Natural killer cell treated with Interleukin-12 subunit alpha and Interleukin-12 subunit beta and Interleukin-15 and Interleukin-18, amount 100 ng/mL, for 72 hours (primary cell): ENCODE data around the gene C9orf43. TPM values are rescaled to one million over a fixed set of nuclear protein-coding genes. Genes with fewer than 3 reads are reported as not detected.
"Not testable (repeated sequence)": the region's sequence is repeated elsewhere in the genome, so short reads cannot be mapped to it uniquely, and the experiment has no call there.

Source experiments
- ATAC-seq, 2 donors: fragments of 150-1000 bp; cut with Tn5 transposase in 1 of 2; sonication (Bioruptor Pico), chemical (Tn5 transposase) in 1 of 2; 2 replicates each; pipeline ENCODE4 v1.10.0; 2021
- DNase-seq: peaks from one replicate; pipeline ENCODE4 v3.0.0; 2022; ENCODE audit warnings: low spot score
- H3K27ac Mint-ChIP-seq, 2 donors: 1 replicate in 1 of 2; 2 replicates in 1 of 2; pipeline ENCODE4 v1.8.0; 2022; ENCODE audit warnings: mixed read lengths in 2 of 2, mild to moderate bottlenecking in 1 of 2, moderate library complexity in 1 of 2
- H3K27me3 Mint-ChIP-seq, 2 donors: 1 replicate in 1 of 2; 2 replicates in 1 of 2; pipeline ENCODE4 v1.8.0; 2022; ENCODE audit warnings: mixed read lengths in 2 of 2
- H3K36me3 Mint-ChIP-seq: one replicate; pipeline ENCODE4 v1.8.0; 2022; ENCODE audit warnings: mixed read lengths
- H3K4me1 Mint-ChIP-seq, 2 donors: 1 replicate in 1 of 2; 2 replicates in 1 of 2; pipeline ENCODE4 v1.8.0; 2022; ENCODE audit warnings: low read depth in 2 of 2, mixed read lengths in 2 of 2, mild to moderate bottlenecking in 1 of 2
- H3K4me3 Mint-ChIP-seq: one replicate; pipeline ENCODE4 v1.8.0; 2022; ENCODE audit warnings: mixed read lengths
- H3K9me3 Mint-ChIP-seq: 2 replicates; pipeline ENCODE4 v1.8.0; 2022; ENCODE audit warnings: mixed read lengths
- total RNA-seq, 2 donors: library from RNA; stranded (reverse); gene quantifications; one replicate each; pipeline ENCODE4 v1.2.3, GENCODE V29; 2022

The C9orf43 gene
- total RNA-seq, 2 donors from 2014 or later: 1.1 to 1.3 TPM

DNA sequence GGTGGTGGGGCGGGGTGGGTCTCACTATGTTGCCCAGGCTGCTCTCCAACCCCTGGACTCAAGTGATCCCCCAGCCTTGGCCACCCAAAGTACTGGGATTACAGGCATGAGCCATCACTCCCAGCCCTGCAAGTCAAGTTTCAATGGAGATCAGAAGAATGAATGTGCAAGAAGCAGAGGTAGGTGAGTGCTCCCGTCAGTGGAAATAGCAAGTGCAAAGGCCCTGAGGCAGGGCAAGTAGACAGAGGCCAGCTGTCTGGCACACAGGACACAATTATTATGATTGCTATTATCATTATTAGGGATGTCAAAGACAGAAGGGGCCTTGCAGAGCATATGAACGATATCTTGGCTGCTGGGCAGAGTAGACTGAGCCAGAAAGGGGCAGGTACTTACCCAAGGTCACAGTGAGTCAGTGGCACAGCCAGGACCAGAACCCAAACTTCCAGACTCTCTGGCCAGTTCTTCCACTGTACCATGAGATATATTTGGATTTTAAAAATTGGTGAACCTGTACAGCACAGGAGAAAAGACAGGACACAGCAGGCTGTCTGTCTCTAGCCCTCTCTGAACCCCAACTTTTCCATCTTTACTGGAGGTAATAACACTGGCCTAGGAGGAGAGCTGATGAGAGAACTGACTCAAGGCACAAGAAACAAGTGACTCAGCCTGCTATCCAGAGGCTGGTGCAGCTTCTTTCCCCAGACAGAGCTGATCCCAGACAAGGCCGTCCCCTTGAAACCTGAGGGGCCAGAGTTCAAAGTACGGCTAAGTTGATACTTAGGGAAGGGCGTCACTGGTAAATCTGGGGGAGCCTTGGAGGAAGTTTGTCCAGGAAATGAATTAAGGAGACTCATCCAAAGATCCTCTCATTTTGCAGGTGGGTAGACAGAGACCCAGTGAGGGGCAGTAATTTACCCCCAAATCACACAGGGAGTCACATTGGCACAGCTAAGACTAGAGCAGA is 35.2 kb upstream of the C9orf43 start:
- DNase-seq (no peak), ATAC-seq (no peak)
- Mint-ChIP-seq H3K4me1 (peaks cover 6 to 15% of the 10 kb centered on the region in 2 donors), H3K36me3 (no peaks in the 10 kb centered on the region), H3K27ac (peak overlapping the region; percentile 43 to 79), H3K9me3 (no peaks in the 10 kb centered on the region), H3K4me3 (peak overlapping the region; percentile 81), H3K27me3 (no peaks in the 10 kb centered on the region)

DNA sequence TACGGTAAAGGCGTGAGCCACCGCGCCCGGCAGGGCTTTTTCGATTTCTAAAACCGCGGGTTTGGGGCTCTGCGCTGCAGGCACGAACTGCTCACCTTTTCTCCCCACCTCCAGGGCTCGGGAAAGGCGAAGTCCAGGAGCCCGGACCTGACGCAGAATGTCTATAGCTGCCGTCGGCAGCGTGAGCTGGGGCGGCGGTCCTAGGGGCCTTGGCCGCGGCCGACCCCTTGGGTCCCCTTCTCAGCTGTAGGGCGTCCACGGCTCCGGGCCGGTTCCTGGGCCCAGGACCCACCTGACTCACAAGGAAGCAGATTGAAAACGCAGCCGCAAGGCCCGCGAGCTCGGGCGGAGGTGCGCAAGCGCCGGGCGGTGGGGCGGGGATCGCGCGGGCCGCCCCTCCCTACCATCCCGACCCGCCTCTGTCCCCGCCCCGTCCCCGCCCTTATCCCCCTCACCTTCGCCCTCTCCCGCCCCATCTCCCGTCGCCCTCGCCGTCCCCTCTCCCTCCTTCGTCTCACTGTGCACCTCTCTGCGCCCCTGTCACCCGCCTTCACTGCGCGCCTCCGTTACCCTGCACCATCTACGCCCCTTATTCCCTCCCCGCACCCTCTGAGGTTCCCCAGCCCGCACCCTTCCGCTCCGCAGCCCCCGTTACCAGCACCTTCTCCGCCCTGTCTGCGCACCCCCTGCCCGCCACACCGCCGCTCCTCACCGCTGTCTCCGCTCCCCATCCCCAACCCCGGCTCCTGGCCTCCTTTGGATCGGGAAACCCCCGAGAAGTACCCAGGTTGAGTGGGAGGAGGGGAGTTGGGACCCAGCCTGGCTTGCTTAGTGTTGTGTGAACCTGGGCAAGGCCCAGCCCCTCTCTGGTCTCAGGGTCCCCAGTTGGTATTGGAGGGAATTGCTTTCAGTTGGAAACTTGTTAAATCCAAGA is 33.6 kb upstream of the C9orf43 start, which contains the start of gene HDHD3:
Gene HDHD3 (minus strand): TSS at position 353 of the 934 bp plus-strand sequence. CDS start 2,632 bp downstream, outside the sequence.
- H3K27me3 Mint-ChIP-seq: no peaks in the 10 kb centered on the region
- peak; percentile 83 for DNase-seq
- no peaks in the 10 kb centered on the region for H3K36me3 Mint-ChIP-seq
- H3K4me1 Mint-ChIP-seq: peaks cover 6 to 15% of the 10 kb centered on the region in 2 donors
- H3K4me3 Mint-ChIP-seq: peak within 1 kb of the TSS; percentile 81
- H3K27ac Mint-ChIP-seq: peak within 1 kb of the TSS; percentile 43 to 79
- ATAC-seq: peak; percentile 95 to 96
- no peaks in the 10 kb centered on the region for H3K9me3 Mint-ChIP-seq

DNA sequence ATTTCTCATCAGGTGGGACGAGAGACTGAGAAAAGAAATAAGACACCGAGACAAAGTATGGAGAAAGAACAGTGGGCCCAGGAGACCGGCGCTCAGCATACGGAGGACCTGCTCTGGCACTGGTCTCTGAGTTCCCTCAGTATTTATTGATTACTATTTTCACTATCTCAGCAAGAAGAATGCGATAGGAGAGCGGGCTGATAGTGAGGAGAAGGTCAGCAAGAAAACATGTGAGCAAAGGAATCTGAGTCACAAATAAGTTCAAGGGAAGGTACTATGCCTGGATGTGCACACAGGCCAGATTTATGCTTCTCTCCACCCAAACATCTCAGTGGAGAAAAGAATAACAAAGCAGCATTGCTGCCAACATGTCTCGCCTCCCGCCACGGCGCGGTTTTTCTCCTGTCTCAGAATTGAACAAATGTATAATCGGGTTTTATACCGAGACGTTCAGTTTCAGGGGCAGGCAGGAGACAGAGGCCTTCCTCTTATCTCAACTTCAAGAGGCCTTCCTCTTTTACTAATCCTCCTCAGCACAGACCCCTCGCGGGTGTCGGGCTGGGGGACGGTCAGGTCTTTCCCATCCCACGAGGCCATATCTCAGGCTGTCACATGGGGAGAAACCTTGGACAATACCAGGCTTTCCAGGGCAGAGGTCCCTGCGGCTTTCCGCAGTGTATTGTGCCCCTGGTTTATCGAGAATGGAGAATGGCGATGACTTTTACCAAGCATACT is 31.3 kb upstream of the C9orf43 start:
- not testable (repeated sequence) for H3K27me3 Mint-ChIP-seq, H3K9me3 Mint-ChIP-seq, H3K4me3 Mint-ChIP-seq, ATAC-seq, DNase-seq, H3K36me3 Mint-ChIP-seq
- Mint-ChIP-seq H3K27ac (peak overlapping the region in 1 of 2 donors; percentile 9), H3K4me1 (peaks cover 6 to 15% of the 10 kb centered on the region in 2 donors)

DNA sequence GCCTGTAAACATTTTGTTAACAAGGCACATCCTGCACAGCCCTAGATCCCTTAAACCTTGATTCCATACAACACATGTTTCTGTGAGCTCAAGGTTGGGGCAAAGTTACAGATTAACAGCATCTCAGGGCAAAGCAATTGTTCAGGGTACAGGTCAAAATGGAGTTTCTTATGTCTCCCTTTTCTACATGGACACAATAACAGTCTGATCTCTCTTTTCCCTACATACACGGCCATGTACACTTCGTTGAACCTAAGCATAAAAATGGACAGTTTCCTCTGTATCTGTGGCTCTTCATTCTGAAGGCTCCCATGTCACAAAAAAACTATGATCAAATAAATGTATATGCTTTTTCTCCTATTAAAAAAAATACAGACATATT is 30.7 kb upstream of the C9orf43 start:
- not testable (repeated sequence) for H3K4me3 Mint-ChIP-seq, DNase-seq, H3K27me3 Mint-ChIP-seq, H3K9me3 Mint-ChIP-seq, ATAC-seq, H3K27ac Mint-ChIP-seq, H3K36me3 Mint-ChIP-seq
- H3K4me1 Mint-ChIP-seq: peaks cover 6 to 11% of the 10 kb centered on the region in 2 donors

DNA sequence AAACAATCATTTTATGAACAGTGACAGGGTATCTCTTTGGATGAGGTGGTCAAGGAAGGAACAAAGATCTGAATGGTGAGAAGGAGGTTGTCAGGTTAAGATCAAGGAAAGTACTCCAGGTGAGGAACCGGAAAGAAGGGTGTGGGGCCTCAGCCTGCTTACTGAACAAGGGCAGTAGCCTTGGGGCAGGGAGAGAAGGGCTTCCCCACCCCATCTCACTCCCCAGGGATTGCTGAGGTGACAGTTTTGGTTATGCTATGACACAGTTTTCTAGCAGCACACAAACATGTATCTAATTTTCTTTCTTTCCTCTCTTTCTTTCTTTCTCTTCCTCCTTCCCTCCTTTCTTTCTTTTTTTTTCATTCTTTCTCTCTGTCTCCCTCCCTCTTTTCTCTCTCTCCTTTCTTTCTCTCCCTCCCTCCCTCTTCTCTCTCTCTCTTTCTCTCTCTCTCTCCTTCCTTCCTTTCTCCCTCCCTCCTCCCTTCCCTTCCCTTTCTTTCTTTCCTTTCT is 29.6 kb upstream of the C9orf43 start:
- no peak for ATAC-seq
- DNase-seq: no peak
- Mint-ChIP-seq H3K9me3 (no peaks in the 10 kb centered on the region), H3K4me3 (no peak overlapping the region), H3K4me1 (peaks cover 0 to 2% of the 10 kb centered on the region in 2 donors), H3K36me3 (no peaks in the 10 kb centered on the region), H3K27ac (no peak overlapping the region), H3K27me3 (no peaks in the 10 kb centered on the region)

DNA sequence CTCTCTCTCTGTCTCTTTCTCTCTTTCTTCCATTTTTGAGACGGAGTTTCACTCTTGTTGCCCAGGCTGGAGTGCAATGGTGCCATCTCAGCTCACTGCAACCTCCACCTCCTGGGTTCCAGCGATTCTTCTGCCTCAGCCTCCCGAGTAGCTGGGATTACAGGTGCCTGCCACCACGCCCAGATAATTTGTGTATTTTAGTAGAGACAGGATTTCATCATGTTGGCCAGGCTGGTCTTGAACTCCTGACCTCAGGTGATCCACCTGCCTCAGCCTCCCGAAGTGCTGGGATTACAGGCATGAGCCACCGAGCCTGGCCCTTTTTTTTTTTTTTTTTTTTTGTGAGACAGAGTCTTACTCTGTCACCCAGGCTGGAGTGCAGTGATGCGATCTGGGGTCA is 29.1 kb upstream of the C9orf43 start:
- not testable (repeated sequence) for H3K9me3 Mint-ChIP-seq, H3K36me3 Mint-ChIP-seq, H3K27ac Mint-ChIP-seq

DNA sequence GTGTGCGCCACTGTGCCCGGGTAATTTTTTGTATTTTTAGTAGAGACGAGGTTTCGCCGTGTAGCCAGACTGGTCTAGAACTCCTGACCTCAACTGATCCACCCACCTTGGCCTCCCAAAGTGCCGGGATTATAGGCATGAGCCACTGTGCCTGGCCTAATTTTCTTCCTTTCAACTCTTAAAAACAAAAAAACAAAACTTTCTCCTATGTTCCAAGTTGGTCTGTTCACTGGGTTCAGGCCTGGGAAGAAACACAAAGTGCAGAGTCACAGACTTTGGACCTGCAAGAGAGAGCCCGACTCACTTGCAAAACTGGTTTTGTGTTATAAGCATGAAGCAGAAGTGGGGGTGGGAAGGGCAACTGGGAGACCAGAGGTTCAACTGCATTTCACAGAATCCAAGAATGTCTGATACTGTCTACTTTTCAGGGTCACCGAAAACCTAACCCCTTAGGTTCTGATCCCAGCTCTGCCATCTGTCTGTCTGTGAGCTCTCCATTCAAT is 28.6 kb upstream of the C9orf43 start:
- Mint-ChIP-seq H3K36me3 (no peaks in the 10 kb centered on the region), H3K27ac (no peak overlapping the region), H3K4me3 (no peak overlapping the region), H3K27me3 (no peaks in the 10 kb centered on the region), H3K4me1 (peaks cover 0 to 4% of the 10 kb centered on the region in 2 donors), H3K9me3 (no peaks in the 10 kb centered on the region)
- ATAC-seq (no peak), DNase-seq (no peak)

More for the DNA sequence above, 29.1 kb upstream of the C9orf43 start:
- not testable (repeated sequence) for H3K4me3 Mint-ChIP-seq, DNase-seq, H3K27me3 Mint-ChIP-seq, H3K4me1 Mint-ChIP-seq, ATAC-seq

DNA sequence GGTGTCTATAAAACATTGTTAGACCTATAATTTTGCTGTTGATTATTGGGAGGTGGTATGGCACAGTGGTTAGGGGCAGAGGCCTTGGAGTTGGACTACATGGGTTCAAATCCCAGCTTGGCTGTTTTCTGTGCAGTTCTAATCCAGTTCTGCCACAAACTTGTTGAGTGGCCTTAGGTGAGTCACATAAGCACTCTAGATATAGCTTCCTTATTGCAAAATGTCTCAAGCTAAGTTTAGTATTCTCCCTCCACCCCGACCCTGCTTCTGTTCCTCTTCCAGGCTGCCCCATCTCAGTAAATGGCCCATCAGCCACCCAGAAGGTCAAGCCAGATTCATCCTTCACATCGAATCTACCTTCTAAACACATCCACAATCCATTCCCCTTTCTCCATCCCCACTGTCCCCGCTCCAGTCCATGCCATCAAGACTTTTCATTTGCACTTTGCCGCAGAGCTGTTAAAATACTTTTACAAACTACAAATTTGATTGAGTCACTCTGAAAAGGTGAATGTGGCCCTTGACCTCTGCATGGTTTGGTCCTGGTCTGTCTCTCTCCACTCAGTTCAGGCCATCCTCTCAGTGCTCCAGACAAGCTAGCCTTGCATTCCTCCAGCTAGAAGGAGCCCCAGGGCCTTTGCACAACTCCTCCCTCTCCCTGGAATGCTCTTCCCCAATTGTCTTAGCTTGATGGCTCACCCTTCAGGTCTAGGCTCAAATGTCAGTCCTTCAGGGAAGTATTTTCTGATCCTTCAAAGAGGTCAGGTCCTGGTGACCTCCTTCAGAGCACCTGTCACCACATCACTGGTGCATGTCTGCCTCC is 23.8 kb upstream of the C9orf43 start:
- no peaks in the 10 kb centered on the region for H3K9me3 Mint-ChIP-seq
- DNase-seq (no peak), ATAC-seq (no peak)
- H3K4me3 Mint-ChIP-seq: no peak overlapping the region
- H3K27me3 Mint-ChIP-seq: no peaks in the 10 kb centered on the region
- H3K36me3 Mint-ChIP-seq: no peaks in the 10 kb centered on the region
- peak overlapping the region in 1 of 2 donors; percentile 19 for H3K27ac Mint-ChIP-seq
- H3K4me1 Mint-ChIP-seq: peaks cover 0 to 3% of the 10 kb centered on the region in 2 donors

DNA sequence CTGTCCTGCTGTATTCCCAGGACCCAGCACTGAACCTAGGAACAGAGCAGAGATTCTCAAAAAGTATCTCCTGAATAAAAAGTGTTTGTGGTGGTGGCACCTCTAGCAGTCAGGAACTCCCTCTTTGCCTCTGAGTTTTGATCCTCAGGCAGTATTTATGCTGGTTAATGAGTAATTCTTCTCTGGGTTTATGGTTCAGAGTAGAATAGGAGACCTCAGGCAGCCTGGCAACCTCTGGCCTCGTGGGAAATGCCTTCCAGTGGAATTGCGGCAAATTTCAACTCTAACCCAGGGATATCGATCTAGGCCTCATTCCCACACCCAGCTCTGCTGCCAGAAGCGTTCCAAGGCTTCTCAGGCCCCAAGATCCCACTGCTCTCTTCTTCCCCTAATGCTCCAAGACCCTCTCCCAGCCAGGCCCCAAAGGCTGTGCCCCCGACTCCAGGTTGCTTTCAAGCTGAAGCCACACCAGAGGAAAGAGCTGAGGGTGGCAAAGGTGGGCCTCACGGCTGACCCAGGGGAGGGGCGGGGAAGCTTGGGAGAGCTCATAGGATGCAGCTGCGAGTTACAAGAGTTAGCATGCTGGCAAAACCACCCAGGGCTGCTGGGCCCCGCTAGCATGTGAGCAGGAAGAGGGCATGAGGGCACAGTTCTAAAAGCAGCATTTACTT is 22.9 kb upstream of the C9orf43 start:
- no peak overlapping the region for H3K27ac Mint-ChIP-seq
- H3K36me3 Mint-ChIP-seq: no peaks in the 10 kb centered on the region
- DNase-seq (no peak), ATAC-seq (no peak)
- no peaks in the 10 kb centered on the region for H3K27me3 Mint-ChIP-seq
- no peak overlapping the region for H3K4me3 Mint-ChIP-seq
- H3K4me1 Mint-ChIP-seq: peaks cover 0 to 3% of the 10 kb centered on the region in 2 donors
- no peaks in the 10 kb centered on the region for H3K9me3 Mint-ChIP-seq

DNA sequence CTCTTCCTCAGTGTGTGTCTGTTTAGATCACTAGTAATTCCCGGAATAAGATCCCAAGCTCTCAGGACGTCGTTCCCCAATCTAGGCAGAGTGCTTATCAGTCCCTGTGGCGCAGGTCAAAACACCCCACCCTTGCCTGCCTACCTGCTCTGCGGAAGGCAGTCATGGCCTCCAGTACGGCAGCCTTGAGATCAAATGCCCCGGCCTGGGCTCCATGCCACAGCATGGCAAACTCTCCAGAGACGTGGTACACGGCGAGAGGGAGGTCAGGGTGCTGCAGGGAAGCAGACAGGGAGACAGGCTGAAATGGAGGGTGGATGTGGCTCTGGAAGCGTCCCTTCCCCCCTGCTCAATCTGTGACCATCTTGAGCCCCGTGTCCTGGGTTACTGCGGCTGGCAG is 21.7 kb upstream of the C9orf43 start:
- Mint-ChIP-seq H3K9me3 (no peaks in the 10 kb centered on the region), H3K27ac (no peak overlapping the region), H3K36me3 (no peaks in the 10 kb centered on the region), H3K4me3 (no peak overlapping the region), H3K4me1 (peaks cover 0 to 3% of the 10 kb centered on the region in 2 donors), H3K27me3 (no peaks in the 10 kb centered on the region)
- DNase-seq: no peak
- ATAC-seq: no peak

DNA sequence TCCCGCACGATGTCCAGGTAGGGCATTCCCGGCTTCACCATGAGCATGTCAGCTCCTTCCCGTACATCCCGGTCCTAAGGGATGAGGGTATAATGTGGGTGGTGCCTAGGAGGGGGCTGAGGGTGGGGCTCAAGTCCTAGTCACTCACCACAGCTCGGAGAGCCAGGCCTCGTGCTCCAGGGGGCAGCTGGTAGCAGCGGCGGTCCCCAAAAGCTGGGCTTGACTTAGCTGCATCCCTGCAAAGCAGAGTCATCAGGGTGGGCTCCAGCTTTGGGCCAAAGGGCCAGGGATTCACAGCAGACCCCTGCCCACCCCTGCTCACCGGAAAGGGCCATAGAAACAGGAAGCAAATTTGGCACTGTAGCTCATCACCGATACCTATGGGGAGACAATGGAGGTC is 21.1 kb upstream of the C9orf43 start:
- Mint-ChIP-seq H3K4me3 (no peak overlapping the region), H3K27ac (no peak overlapping the region), H3K27me3 (no peaks in the 10 kb centered on the region), H3K36me3 (no peaks in the 10 kb centered on the region), H3K4me1 (peaks cover 0 to 3% of the 10 kb centered on the region in 2 donors), H3K9me3 (no peaks in the 10 kb centered on the region)
- DNase-seq: no peak
- ATAC-seq: peak in 1 of 2 donors; percentile 12
